Lung (tissue), 12 donors: ENCODE data around the gene ZFHX2. TPM values are rescaled to one million over a fixed set of nuclear protein-coding genes. Genes with fewer than 3 reads are reported as not detected.

Source experiments
- ATAC-seq: fragments of 200-7000 bp; cut with Tn5 transposase; one replicate; pipeline ENCODE4 v1.9.1; 2020; ENCODE audit warnings: moderate number of reproducible peaks; ENCODE audit not compliant: insufficient read depth, low FRiP score
- DNase-seq, 3 donors: peaks; one replicate each; pipeline ENCODE4 v3.0.0-alpha.2; 2013 to 2017
- H3K27ac ChIP-seq, 2 donors: one replicate each; pipeline ENCODE4 v1.5.1; 2013; ENCODE audit warnings: mild to moderate bottlenecking in 2 of 2, moderate library complexity in 2 of 2, control low read depth in 1 of 2, inconsistent platforms in 1 of 2, low read depth in 1 of 2, low read length in 1 of 2
- H3K27me3 ChIP-seq, 3 donors: one replicate each; pipeline ENCODE4 v1.5.1; 2013; ENCODE audit warnings: low read length in 2 of 3; ENCODE audit not compliant: control insufficient read depth in 3 of 3, insufficient read depth in 3 of 3
- H3K36me3 ChIP-seq, 4 donors: one replicate each; pipeline ENCODE4 v1.5.1; 2013; ENCODE audit warnings: low read length in 4 of 4, mild to moderate bottlenecking in 1 of 4, moderate library complexity in 1 of 4; ENCODE audit not compliant: control insufficient read depth in 4 of 4, insufficient read depth in 4 of 4
- H3K4me1 ChIP-seq, 5 donors: one replicate each; pipeline ENCODE4 v1.5.1; 2013; ENCODE audit warnings: low read length in 5 of 5, mild to moderate bottlenecking in 2 of 5, moderate library complexity in 1 of 5; ENCODE audit not compliant: control insufficient read depth in 5 of 5, insufficient read depth in 5 of 5
- H3K4me3 ChIP-seq: one replicate; pipeline ENCODE4 v1.5.1; 2013; ENCODE audit warnings: mild to moderate bottlenecking, control low read depth, moderate library complexity
- H3K9ac ChIP-seq, 2 donors: one replicate each; pipeline ENCODE4 v1.5.1; 2013; ENCODE audit warnings: low read length in 2 of 2, control low read depth in 1 of 2; ENCODE audit not compliant: insufficient read depth in 1 of 2
- H3K9me3 ChIP-seq, 4 donors: one replicate each; pipeline ENCODE4 v1.5.1; 2013; ENCODE audit warnings: low read length in 3 of 4, mild to moderate bottlenecking in 1 of 4, moderate library complexity in 1 of 4; ENCODE audit not compliant: control insufficient read depth in 4 of 4, insufficient read depth in 3 of 4
- WGBS, 2 donors: extraction: QIAGEN DNeasy Blood & Tissue Kit; methylation state at CpG; one replicate each; pipeline ENCODE4 v1.1.7; 2013; 5-methylcytosine and 5-hydroxymethylcytosine counted together
- polyA plus RNA-seq, 2 donors: library from polyadenylated mRNA; stranded (reverse); fragments of 200-250 nt; gene quantifications; one replicate each; pipeline ENCODE4 v1.2.1, GENCODE V29; 2013
- total RNA-seq, 2 donors: library from RNA; depleted of rRNA in 1 of 2; stranded (reverse); fragments of >200 nt in 1 of 2; gene quantifications; one replicate each; pipeline ENCODE4 v1.2.1, GENCODE V29; 2014 to 2021
- TF ChIP-seq, protein P1 (sequence below): IDR thresholded peaks from 2 replicates; pipeline ENCODE4 v1.5.1; 2012; ENCODE audit warnings: mild to moderate bottlenecking; ENCODE audit errors: control extremely low read depth, extremely low read depth
- donor health status: control.
- donor health status: control.
- donor health status: Bipolar disorder and iron deficiency.
- donor health status: healthy.
- donor health status: DM: yes; HTN: yes; CAD: no.

ZFHX2 gene
- total and polyA plus RNA-seq, 4 donors: 0.50 to 4.5 (median 0.75) TPM

DNA sequence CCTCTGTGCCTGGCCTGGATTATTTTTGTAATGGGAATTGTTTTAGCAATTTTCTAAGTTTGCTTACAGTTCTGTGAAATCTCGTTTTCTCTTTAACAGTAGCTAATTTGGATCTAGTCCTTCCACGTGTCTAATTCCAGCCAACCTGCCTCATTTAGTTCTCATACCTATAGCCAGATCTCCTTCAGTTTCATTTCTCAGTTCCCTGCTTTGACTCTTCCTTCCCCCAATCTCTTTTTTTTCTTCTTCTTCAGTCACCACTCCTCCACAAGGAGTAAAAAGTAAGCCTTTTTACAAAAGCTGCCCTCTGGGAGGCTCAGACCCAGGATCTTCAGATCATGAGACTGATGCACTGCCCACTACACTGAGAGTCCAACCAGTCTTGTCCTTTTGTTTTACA is 6.0 kb upstream of the ZFHX2 start:
- Histone ChIP-seq H3K27ac (no peak overlapping the region), H3K4me1 (peaks cover 0 to 10% (median 4%) of the 10 kb centered on the region in 5 donors), H3K9me3 (no peaks in the 10 kb centered on the region), H3K4me3 (no peak overlapping the region), H3K27me3 (no peaks in the 10 kb centered on the region), H3K9ac (no peak overlapping the region), H3K36me3 (peaks cover 0 to 26% (median 14%) of the 10 kb centered on the region in 4 donors)
- WGBS, 2 donors: 53 to 84% methylated on average over 2 of the region's 2 CpGs
- TF ChIP-seq, protein P1, sequence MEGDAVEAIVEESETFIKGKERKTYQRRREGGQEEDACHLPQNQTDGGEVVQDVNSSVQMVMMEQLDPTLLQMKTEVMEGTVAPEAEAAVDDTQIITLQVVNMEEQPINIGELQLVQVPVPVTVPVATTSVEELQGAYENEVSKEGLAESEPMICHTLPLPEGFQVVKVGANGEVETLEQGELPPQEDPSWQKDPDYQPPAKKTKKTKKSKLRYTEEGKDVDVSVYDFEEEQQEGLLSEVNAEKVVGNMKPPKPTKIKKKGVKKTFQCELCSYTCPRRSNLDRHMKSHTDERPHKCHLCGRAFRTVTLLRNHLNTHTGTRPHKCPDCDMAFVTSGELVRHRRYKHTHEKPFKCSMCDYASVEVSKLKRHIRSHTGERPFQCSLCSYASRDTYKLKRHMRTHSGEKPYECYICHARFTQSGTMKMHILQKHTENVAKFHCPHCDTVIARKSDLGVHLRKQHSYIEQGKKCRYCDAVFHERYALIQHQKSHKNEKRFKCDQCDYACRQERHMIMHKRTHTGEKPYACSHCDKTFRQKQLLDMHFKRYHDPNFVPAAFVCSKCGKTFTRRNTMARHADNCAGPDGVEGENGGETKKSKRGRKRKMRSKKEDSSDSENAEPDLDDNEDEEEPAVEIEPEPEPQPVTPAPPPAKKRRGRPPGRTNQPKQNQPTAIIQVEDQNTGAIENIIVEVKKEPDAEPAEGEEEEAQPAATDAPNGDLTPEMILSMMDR: no peak
- ATAC-seq: no peak
- DNase-seq: no peak

DNA sequence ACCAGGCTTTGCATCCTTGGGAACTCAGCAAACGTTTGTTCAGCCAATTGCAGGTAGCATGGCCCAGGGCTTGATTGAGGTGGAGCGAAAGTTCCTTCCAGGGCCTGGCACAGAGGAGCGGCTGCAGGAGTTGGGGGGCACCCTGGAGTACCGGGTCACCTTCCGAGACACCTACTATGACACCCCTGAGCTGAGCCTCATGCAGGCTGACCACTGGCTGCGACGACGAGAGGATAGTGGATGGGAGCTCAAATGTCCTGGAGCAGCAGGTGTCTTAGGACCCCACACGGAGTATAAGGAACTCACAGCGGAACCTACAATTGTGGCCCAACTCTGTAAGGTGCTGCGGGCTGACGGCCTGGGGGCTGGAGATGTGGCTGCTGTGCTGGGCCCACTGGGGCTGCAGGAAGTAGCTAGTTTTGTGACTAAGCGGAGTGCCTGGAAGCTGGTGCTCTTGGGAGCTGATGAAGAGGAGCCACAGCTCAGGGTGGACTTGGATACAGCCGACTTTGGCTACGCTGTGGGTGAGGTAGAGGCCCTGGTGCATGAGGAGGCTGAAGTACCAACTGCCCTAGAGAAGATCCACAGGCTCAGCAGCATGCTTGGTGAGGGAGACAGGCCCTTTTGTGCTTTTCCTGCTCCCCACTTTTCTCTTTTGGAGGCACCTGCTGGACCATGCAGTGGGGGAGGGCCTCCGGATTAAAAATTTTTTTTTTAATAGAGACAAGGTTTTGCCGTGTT is 5.3 kb upstream of the ZFHX2 start:
- WGBS, 2 donors: 47 to 58% methylated on average over 17 of the region's 17 CpGs
- Histone ChIP-seq H3K36me3 (peaks cover 0 to 23% (median 12%) of the 10 kb centered on the region in 4 donors), H3K27me3 (no peaks in the 10 kb centered on the region), H3K4me3 (peak overlapping the region; percentile 79), H3K27ac (peak overlapping the region; percentile 97 to 98), H3K9me3 (no peaks in the 10 kb centered on the region), H3K9ac (peak overlapping the region; percentile 68 to 71), H3K4me1 (peaks cover 0 to 12% (median 4%) of the 10 kb centered on the region in 5 donors)
- DNase-seq (no peak), ATAC-seq (no peak)
- TF ChIP-seq, protein P1: no peak

DNA sequence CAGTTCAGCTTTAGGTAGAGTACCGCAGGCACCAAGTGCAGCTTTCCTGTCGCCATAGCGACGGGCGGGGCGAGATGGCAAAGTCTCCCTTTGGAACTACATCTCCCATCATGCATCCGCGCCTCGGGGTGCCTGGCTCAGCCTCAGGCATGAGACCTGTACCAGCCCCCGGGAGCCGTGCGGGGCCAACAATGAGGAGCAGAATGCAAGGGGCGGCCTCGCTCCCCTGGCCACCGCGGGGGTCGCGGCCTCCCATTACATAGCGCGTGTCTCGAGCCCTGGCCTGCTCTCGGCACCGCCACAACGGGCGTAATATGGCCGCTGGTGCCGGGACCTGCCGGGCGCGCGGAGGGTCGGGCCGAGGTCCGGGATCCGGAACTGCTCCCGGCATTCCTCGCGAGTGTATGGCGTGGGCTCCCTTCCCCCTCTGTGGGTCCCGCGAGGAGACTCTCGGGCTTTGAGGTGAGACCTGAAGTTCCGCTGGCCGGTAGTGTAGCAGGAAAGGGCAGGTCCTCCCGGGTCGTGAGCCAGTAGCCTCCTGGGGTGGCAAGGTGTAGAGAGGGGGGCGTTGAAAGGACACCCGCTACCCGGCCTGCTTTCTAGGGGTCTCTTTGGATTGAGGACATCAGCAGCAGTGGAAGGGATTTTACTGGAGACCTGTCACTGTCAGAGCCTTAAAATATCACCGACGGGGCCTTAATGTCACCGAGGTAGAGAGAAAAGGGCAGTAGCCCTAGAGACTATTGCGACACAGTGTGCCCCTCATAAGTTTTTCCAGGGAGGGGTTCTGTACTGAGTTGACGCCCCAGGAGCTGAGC is 4.5 kb upstream of the ZFHX2 start, which contains the start of gene THTPA:
THTPA (plus strand) TSS at position 390 of the 818 bp plus-strand sequence. CDS start 487 bp downstream, outside the sequence.
- DNase-seq: peak; percentile 88 to 91 (median 90)
- 1% methylated on average over 54 of the region's 54 CpGs for WGBS, 2 donors
- H3K36me3 ChIP-seq: peaks cover 0 to 18% (median 10%) of the 10 kb centered on the region in 4 donors
- H3K4me3 ChIP-seq: peak within 1 kb of the TSS; percentile 79
- TF ChIP-seq, protein P1: no peak
- peaks cover 0 to 18% (median 4%) of the 10 kb centered on the region in 5 donors for H3K4me1 ChIP-seq
- H3K27me3 ChIP-seq: peaks cover 0 to 3% (median under 1%) of the 10 kb centered on the region in 3 donors
- peak within 1 kb of the TSS; percentile 97 to 98 for H3K27ac ChIP-seq
- no peaks in the 10 kb centered on the region for H3K9me3 ChIP-seq
- peak within 1 kb of the TSS; percentile 68 to 71 for H3K9ac ChIP-seq
- peak; percentile 94 for ATAC-seq
